ENCODE measurements around the gene RCOR1.
A peak's percentile ranks its signal among the peaks of the same experiment; 100 is the strongest.

- TF ChIP-seq CTCF (IDR thresholded peaks at IDR 0.05; ENCODE audit: low read depth, low read length) (peak; percentile 23; the same call in 1 of the 2 replicates), EZH2phosphoT487 (IDR thresholded peaks at IDR 0.05; ENCODE audit: low read depth) (no peak)
Observed at GRCh38 chr14:102565331-102565887, 27.0 kb upstream of the RCOR1 start.

Data from OCI-LY3 (cell line).